ENCODE data around the gene MAD1L1.

GRCh38 chr7:2199956-2200583, 32.7 kb downstream of the MAD1L1 start:
- no peak for TF ChIP-seq CTCF (conservative IDR thresholded peaks at IDR 0.05)
- TF ChIP-seq ZFX (IDR thresholded peaks at IDR 0.05): no peak

Data from C4-2B (cell line).